Measurements from ENCODE around the gene GLUL. TPM values are rescaled to one million over a fixed set of nuclear protein-coding genes. Genes with fewer than 3 reads are reported as not detected.
"Not testable (repeated sequence)": the region's sequence is repeated elsewhere in the genome, so short reads cannot be mapped to it uniquely, and the experiment has no call there.

GLUL gene
- total RNA-seq, 2 donors from 2014 or later, result 381 to 632 TPM

- H3K27me3 ChIP-seq, result no peaks in the 10 kb centered on the region
- no peak for DNase-seq (ENCODE audit: low spot score)
- H3K4me1 ChIP-seq, result peaks cover 0 to 13% of the 10 kb centered on the region in 2 donors
- no peak overlapping the region for H3K4me3 ChIP-seq
- peak overlapping the region in 1 of 2 donors; percentile 43 for H3K27ac ChIP-seq
- no peaks in the 10 kb centered on the region for H3K9me3 ChIP-seq
- TF ChIP-seq CTCF (IDR thresholded peaks at IDR 0.05), result no peak
- no peaks in the 10 kb centered on the region for H3K36me3 ChIP-seq
Measured at GRCh38 chr1:182337736-182338571, 53.6 kb downstream of the GLUL start.

DNA sequence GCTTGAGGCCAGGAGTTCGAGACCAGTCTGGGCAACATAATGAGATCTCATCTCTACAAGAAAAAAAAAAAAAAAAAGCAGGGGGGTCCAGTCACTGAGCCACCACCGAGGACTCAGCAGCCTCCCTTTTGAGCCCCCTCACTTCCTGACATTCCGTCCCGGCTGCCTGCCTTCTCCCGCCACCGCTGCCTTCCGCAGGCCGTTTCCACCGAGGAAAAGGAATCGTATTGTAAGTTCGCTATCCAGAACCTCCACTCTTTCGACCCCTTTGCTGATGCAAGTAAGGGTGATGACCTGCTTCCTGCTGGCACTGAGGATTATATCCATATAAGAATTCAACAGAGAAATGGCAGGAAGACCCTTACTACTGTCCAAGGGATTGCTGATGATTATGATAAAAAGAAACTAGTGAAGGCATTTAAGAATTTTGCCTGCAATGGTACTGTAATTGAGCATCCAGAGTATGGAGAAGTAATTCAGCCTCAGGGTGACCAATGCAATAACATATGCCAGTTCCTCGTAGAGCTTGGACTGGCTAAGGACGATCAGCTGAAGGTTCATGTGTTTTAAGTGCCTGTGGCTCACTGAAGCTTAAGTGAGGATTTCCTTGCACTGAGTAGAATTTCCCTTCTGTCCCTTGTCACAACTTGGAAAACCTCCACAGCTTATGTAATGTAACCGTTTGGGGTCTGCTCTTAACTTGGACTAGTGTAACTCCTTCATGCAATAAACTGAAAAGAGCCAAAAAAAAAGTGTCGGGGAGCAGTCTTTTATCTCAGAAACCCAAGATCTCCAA, 55.6 kb downstream of the GLUL start:
- Histone ChIP-seq H3K27me3 (no peaks in the 10 kb centered on the region), H3K4me1 (peaks cover 0 to 13% of the 10 kb centered on the region in 2 donors), H3K36me3 (no peaks in the 10 kb centered on the region), H3K4me3 (no peak overlapping the region), H3K9me3 (no peaks in the 10 kb centered on the region), H3K27ac (no peak overlapping the region)
- no peak for DNase-seq (ENCODE audit: low spot score)
- TF ChIP-seq CTCF (IDR thresholded peaks at IDR 0.05), result no peak

- not testable (repeated sequence) for H3K4me3 ChIP-seq; H3K9me3 ChIP-seq; H3K27ac ChIP-seq; DNase-seq (ENCODE audit: low spot score); H3K27me3 ChIP-seq; H3K4me1 ChIP-seq; H3K36me3 ChIP-seq
Measured at GRCh38 chr1:182333071-182333571, 58.5 kb downstream of the GLUL start.

DNA sequence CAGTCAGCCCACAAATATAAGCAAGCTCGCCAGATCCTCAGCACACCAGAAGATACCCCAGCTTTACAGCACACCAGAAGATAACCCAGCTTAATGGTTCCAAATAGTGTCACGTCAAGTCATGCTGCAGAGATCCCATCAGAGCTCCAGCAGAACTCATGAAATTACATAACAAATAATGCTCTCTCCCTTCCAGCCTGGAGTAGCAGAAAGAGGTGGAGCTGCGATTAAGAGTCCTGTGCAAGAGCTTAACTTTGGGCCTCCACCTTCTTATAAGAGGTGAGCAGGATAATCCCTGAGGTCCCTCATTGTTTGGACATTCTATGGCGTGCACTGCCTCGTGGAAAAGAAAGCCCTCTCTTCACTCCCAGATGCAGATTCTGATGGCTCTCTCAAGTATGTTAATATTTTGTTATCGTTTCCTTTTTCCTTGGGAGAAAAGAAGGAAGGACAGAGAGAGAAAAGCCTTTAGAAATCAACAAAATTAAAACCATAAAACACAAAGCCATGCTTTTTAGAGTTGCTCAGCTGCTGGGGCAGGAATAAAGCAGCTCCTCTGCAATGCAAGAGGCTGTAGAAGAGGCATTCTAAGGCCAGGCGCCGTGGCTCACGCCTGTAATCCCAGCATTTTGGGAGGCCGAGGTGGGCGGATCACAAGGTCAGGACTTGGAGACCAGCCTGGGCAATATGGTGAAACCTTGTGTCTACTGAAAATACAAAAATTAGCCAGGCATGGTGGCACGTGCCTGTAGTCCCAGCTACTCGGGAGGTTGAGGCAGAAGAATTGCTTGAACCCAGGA, 59.1 kb downstream of the GLUL start:
- Histone ChIP-seq H3K27me3 (no peaks in the 10 kb centered on the region), H3K4me1 (no peaks in the 10 kb centered on the region), H3K9me3 (no peaks in the 10 kb centered on the region), H3K36me3 (no peaks in the 10 kb centered on the region), H3K27ac (no peak overlapping the region), H3K4me3 (no peak overlapping the region)
- DNase-seq (ENCODE audit: low spot score), result no peak
- no peak for TF ChIP-seq CTCF (IDR thresholded peaks at IDR 0.05)

Other genes starting within 250 kb of the GLUL start
- gene TEDDM1, start 8.9 kb upstream of the GLUL start, total RNA-seq, result not detected
- gene RGSL1, start 58.4 kb upstream of the GLUL start, total RNA-seq, result not detected
- gene RNASEL, start 197.5 kb upstream of the GLUL start, total RNA-seq, result 1 to 10 TPM; 2.0 to 4.5 TPM
- gene RGS16, start 212.6 kb upstream of the GLUL start, total RNA-seq, result 1 to 10 TPM; 1.4 to 2.2 TPM

All from right atrium auricular region (tissue), 2 donors.